HEK293 (cell line): ENCODE results near the gene FAM193B.

ENCODE experiments used
- CTCF ChIA-PET: fragments of 350-600 bp; formaldehyde crosslinking; extraction: SDS; loops from one replicate; lab custom pipeline; 2021; ENCODE audit warnings: antibody characterized with exemption; lab: Yijun Ruan, JAX
- POLR2A ChIA-PET: fragments of 300-600 bp; formaldehyde crosslinking; extraction: SDS; loops from one replicate; lab custom pipeline; 2020; ENCODE audit warnings: antibody characterized with exemption, inconsistent platforms; lab: Yijun Ruan, JAX
- H3K27ac ChIP-seq: fragments of 200-500 bp; sonication (Bioruptor generic); 2 replicates; pipeline ENCODE4 v1.5.1; 2014; ENCODE audit warnings: low read depth, low read length, control low read depth, inconsistent platforms; ENCODE audit errors: extremely low read depth
- H3K36me3 ChIP-seq, 2 experiments: fragments of 200-500 bp in 1 of 2; sonication (Bioruptor generic) in 1 of 2; 1 replicate in 1 of 2; 2 replicates in 1 of 2; pipeline ENCODE4 v1.5.1; 2014 to 2017; ENCODE audit warnings: inconsistent platforms in 2 of 2, low read length in 2 of 2; ENCODE audit not compliant: control insufficient read depth in 2 of 2, insufficient read depth in 1 of 2
- H3K4me1 ChIP-seq: fragments of 200-500 bp; sonication (Bioruptor generic); 2 replicates; pipeline ENCODE4 v1.5.1; 2014; ENCODE audit warnings: mild to moderate bottlenecking, low read length, inconsistent platforms; ENCODE audit not compliant: control insufficient read depth, insufficient read depth
- H3K4me3 ChIP-seq: 2 replicates; pipeline ENCODE4 v1.5.1; 2011; ENCODE audit warnings: low read depth, mild to moderate bottlenecking, control low read depth, low read length, moderate library complexity
- H3K9me3 ChIP-seq: fragments of 200-500 bp; sonication (Bioruptor generic); 2 replicates; pipeline ENCODE4 v1.5.1; 2014; ENCODE audit warnings: low read depth, low read length, inconsistent platforms; ENCODE audit not compliant: control insufficient read depth, insufficient read depth
- EGR2 ChIP-seq: fragments of 450-650 bp; formaldehyde crosslinking; IDR thresholded peaks from 2 replicates; pipeline ENCODE4 v1.5.1; 2016; ENCODE audit warnings: low read depth, missing biosample characterization, missing genetic modification characterization
- GLIS1 ChIP-seq: fragments of 450-650 bp; formaldehyde crosslinking; IDR thresholded peaks from 2 replicates; pipeline ENCODE4 v1.5.1; 2016; ENCODE audit warnings: missing biosample characterization, missing genetic modification characterization
- GLIS2 ChIP-seq: fragments of 450-650 bp; formaldehyde crosslinking; IDR thresholded peaks from 2 replicates; pipeline ENCODE4 v1.5.1; 2016; ENCODE audit warnings: missing biosample characterization, missing genetic modification characterization
- HOXC10 ChIP-seq: sonication (generic); formaldehyde crosslinking; IDR thresholded peaks from 2 replicates; pipeline ENCODE4 v1.8.1; 2023; ENCODE audit warnings: mild to moderate bottlenecking, missing genetic modification reagents
- KLF1 ChIP-seq: fragments of 450-650 bp; formaldehyde crosslinking; IDR thresholded peaks from 2 replicates; pipeline ENCODE4 v1.5.1; 2016; ENCODE audit warnings: missing biosample characterization, missing genetic modification characterization
- KLF8 ChIP-seq: fragments of 450-650 bp; formaldehyde crosslinking; IDR thresholded peaks from 2 replicates; pipeline ENCODE4 v1.5.1; 2016; ENCODE audit warnings: missing biosample characterization, missing genetic modification characterization
- KLF9 ChIP-seq: fragments of 450-650 bp; formaldehyde crosslinking; IDR thresholded peaks from 2 replicates; pipeline ENCODE4 v1.5.1; 2016; ENCODE audit warnings: missing biosample characterization, missing genetic modification characterization, low read depth
- ZBTB20 ChIP-seq: fragments of 450-650 bp; formaldehyde crosslinking; IDR thresholded peaks from 2 replicates; pipeline ENCODE4 v1.5.1; 2016; ENCODE audit warnings: missing biosample characterization, missing genetic modification characterization
- ZBTB8A ChIP-seq: fragments of 450-650 bp; formaldehyde crosslinking; IDR thresholded peaks from 2 replicates; pipeline ENCODE4 v1.5.1; 2016; ENCODE audit warnings: missing biosample characterization, missing genetic modification characterization
- ZFP69B ChIP-seq: fragments of 450-650 bp; formaldehyde crosslinking; IDR thresholded peaks from 2 replicates; pipeline ENCODE4 v1.5.1; 2016; ENCODE audit warnings: missing biosample characterization, missing genetic modification characterization
- ZNF138 ChIP-seq: fragments of 450-650 bp; formaldehyde crosslinking; IDR thresholded peaks from 2 replicates; pipeline ENCODE4 v1.5.1; 2016; ENCODE audit warnings: missing biosample characterization, missing genetic modification characterization, borderline replicate concordance
- ZNF2 ChIP-seq: fragments of 450-650 bp; formaldehyde crosslinking; IDR thresholded peaks from 2 replicates; pipeline ENCODE4 v1.5.1; 2016; ENCODE audit warnings: missing biosample characterization, missing genetic modification characterization
- ZNF23 ChIP-seq: fragments of 450-650 bp; formaldehyde crosslinking; IDR thresholded peaks from 2 replicates; pipeline ENCODE4 v1.5.1; 2016; ENCODE audit warnings: missing biosample characterization, missing genetic modification characterization, borderline replicate concordance
- ZNF274 ChIP-seq, 2 experiments: fragments of 200-500 bp in 1 of 2; fragments of 450-650 bp in 1 of 2; sonication (Bioruptor generic) in 1 of 2; formaldehyde crosslinking in 1 of 2; IDR thresholded peaks; 2 replicates each; pipeline versions ENCODE4 v1.5.1 to v1.6.1; 2014 to 2016; ENCODE audit warnings: borderline replicate concordance in 1 of 2, inconsistent platforms in 1 of 2, low read length in 1 of 2, missing biosample characterization in 1 of 2, missing genetic modification characterization in 1 of 2
- ZNF548 ChIP-seq: fragments of 450-650 bp; formaldehyde crosslinking; IDR thresholded peaks from 2 replicates; pipeline ENCODE4 v1.5.1; 2016; ENCODE audit warnings: missing biosample characterization, missing genetic modification characterization
- ZNF626 ChIP-seq: fragments of 450-650 bp; sonication (Bioruptor Pico); formaldehyde crosslinking; IDR thresholded peaks from 2 replicates; pipeline ENCODE4 v1.5.1; 2018; ENCODE audit warnings: missing biosample characterization, missing genetic modification characterization, inconsistent platforms
- ZNF677 ChIP-seq: fragments of 450-650 bp; IDR thresholded peaks from 2 replicates; pipeline ENCODE4 v1.5.0; 2018; ENCODE audit warnings: missing biosample characterization, mild to moderate bottlenecking, missing genetic modification characterization, moderate library complexity
- ZNF747 ChIP-seq: fragments of 450-650 bp; formaldehyde crosslinking; IDR thresholded peaks from 2 replicates; pipeline ENCODE4 v1.5.1; 2016; ENCODE audit warnings: missing biosample characterization, missing genetic modification characterization
- ZNF777 ChIP-seq: fragments of 450-650 bp; formaldehyde crosslinking; IDR thresholded peaks from 2 replicates; pipeline ENCODE4 v1.5.1; 2017; ENCODE audit warnings: missing biosample characterization, missing genetic modification characterization, borderline replicate concordance
- TF ChIP-seq, protein P1 (sequence below): fragments of 450-650 bp; IDR thresholded peaks from 2 replicates; pipeline ENCODE4 v1.5.1; 2018; ENCODE audit warnings: missing biosample characterization, missing genetic modification characterization
- TF ChIP-seq, protein P2 (sequence below): fragments of 450-650 bp; formaldehyde crosslinking; IDR thresholded peaks from 2 replicates; pipeline ENCODE4 v1.5.1; 2016; ENCODE audit warnings: missing biosample characterization, missing genetic modification characterization
- TF ChIP-seq, protein P3 (sequence below): fragments of 450-650 bp; formaldehyde crosslinking; IDR thresholded peaks from 2 replicates; pipeline ENCODE4 v1.5.1; 2016; ENCODE audit warnings: missing biosample characterization, missing genetic modification characterization
- TF ChIP-seq, protein P4 (sequence below): fragments of 450-650 bp; formaldehyde crosslinking; IDR thresholded peaks from 2 replicates; pipeline ENCODE4 v1.5.1; 2016; ENCODE audit warnings: missing biosample characterization, missing genetic modification characterization
- TF ChIP-seq, protein P5 (sequence below): fragments of 450-650 bp; formaldehyde crosslinking; conservative IDR thresholded peaks from 2 replicates; pipeline ENCODE4 v1.5.1; 2016; ENCODE audit warnings: low read depth, missing biosample characterization, missing genetic modification characterization

FAM193B gene

DNA sequence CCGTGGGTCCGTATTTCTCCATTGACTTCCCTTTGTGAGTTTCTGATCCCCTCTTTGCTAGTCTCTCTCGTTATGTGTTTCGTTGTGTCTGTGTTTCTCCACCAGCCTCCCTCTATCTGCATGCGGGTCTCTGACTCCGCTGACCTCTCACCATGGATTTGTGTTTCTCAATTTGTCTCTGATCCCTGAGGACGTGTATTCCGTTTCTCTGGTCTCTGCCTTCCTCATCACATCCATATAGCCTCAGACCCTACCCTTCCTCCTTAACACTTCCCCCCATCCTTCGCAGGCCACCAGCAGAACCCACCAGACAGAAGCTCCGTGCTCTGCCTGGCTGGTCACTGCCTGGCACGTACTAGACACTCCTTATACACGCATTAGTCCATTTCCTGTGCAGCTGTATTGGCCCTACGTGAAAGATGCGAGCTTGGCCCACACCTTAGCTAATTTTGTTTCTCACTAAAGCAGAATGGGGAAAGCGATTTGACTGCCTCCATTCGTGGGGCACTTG lies 46.2 kb upstream of the FAM193B start (continued):
- TF ChIP-seq, protein P1, sequence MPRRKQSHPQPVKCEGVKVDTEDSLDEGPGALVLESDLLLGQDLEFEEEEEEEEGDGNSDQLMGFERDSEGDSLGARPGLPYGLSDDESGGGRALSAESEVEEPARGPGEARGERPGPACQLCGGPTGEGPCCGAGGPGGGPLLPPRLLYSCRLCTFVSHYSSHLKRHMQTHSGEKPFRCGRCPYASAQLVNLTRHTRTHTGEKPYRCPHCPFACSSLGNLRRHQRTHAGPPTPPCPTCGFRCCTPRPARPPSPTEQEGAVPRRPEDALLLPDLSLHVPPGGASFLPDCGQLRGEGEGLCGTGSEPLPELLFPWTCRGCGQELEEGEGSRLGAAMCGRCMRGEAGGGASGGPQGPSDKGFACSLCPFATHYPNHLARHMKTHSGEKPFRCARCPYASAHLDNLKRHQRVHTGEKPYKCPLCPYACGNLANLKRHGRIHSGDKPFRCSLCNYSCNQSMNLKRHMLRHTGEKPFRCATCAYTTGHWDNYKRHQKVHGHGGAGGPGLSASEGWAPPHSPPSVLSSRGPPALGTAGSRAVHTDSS: no peak
- TF ChIP-seq GLIS1 (tag by site-specific recombination) (no peak), ZBTB20 (tag by site-specific recombination) (peak; percentile 11; the same call in 1 of the 2 replicates), KLF9 (peak; percentile 35; the same call in 1 of the 2 replicates), ZFP69B (tag by site-specific recombination) (no peak; the same call in 1 of the 2 replicates), ZNF548 (no peak), HOXC10 (CRISPR knock-in tag) (no peak)

DNA sequence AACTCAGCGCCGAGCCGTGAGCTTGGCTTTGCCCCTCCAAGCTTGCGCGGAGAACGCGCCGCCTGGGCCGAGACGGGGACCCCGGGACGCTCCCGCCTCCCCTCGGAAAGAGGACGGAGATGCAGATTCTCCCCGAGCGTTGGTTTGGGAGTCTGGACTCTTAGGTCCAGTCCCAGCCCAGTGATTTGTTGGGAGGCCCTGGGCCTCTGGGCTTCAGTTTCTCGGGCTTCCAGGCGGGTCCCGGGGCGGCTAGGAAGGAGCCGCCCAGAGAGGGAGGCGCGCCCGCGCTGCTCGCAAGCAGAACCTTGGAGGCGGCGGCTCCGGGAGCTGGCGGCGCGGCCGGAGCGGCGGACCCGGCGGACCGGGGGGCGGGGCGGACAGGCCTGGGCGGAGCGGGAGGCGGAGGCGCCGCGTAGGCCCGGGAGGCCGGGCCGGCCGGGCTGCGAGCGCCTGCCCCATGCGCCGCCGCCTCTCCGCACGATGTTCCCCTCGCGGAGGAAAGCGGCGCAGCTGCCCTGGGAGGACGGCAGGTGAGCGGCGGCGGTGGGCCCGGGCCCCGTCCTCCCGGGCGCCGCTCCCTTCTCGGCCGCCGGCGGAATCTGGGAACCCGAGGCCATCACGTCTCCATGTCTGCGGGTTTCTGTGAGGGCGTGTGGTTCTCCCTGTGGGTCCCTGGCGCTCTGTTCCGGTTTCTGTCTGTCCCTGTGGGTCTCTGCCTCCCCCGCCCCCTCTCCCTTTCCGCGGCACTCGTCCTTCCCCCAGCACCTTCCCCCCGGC lies 45.6 kb upstream of the FAM193B start, which contains the start of gene B4GALT7:
TSS of gene B4GALT7 (plus strand) at position 402 of the 777 bp plus-strand sequence. CDS start at position 481, 79 bp downstream.
- 0 out of 2 replicates have a peak, but pooled peaks cover 2% of the 10 kb centered on the region for H3K4me1 ChIP-seq
- H3K9me3 ChIP-seq: no peaks in the 10 kb centered on the region
- CTCF ChIA-PET: interaction anchor here (1.9 kb wide), 1 partner anchor 7 kb away, joined by 4 read pairs; no protein-coding TSS in a partner anchor
- peak within 1 kb of the TSS; percentile 67 for H3K4me3 ChIP-seq
- POLR2A ChIA-PET: interaction anchor here (0.7 to 2.3 kb wide), 7 partner anchors 8 to 604 kb away, joined by 3 to 6 read pairs (median 3); partner anchors contain the start of genes FAM193B, HNRNPAB and TMED9
- peaks cover 3 to 20% of the 10 kb centered on the region in 2 experiments; a peak in 1 of 3 replicates for H3K36me3 ChIP-seq
- peak within 1 kb of the TSS; percentile 74 for H3K27ac ChIP-seq
- TF ChIP-seq ZBTB8A (tag by site-specific recombination) (peak; percentile 91), ZNF677 (tag by site-specific recombination) (0 out of 2 replicates have a peak, but pooled peaks have one; percentile 42), EGR2 (tag by site-specific recombination) (no peak), ZFP69B (tag by site-specific recombination) (peak; percentile 83; the same call in 1 of the 2 replicates), KLF8 (tag by site-specific recombination) (peak; percentile 71), GLIS2 (peak; percentile 81), ZNF23 (tag by site-specific recombination) (no peak), HOXC10 (CRISPR knock-in tag) (no peak), ZNF274 (IDR thresholded peaks at IDR 0.05; ENCODE audit: low read length) (no peak), ZNF274 (tag by site-specific recombination; IDR thresholded peaks at IDR 0.05; ENCODE audit: borderline replicate concordance) (no peak), ZNF747 (tag by site-specific recombination) (no peak), ZNF138 (tag by site-specific recombination) (no peak), ZNF2 (tag by site-specific recombination) (peak; percentile 10; the same call in 1 of the 2 replicates), ZNF626 (tag by site-specific recombination) (no peak), ZNF777 (tag by site-specific recombination) (peak; percentile 65; the same call in 1 of the 2 replicates), KLF1 (tag by site-specific recombination) (peak; percentile 17; the same call in 1 of the 2 replicates)
- TF ChIP-seq, protein P2, sequence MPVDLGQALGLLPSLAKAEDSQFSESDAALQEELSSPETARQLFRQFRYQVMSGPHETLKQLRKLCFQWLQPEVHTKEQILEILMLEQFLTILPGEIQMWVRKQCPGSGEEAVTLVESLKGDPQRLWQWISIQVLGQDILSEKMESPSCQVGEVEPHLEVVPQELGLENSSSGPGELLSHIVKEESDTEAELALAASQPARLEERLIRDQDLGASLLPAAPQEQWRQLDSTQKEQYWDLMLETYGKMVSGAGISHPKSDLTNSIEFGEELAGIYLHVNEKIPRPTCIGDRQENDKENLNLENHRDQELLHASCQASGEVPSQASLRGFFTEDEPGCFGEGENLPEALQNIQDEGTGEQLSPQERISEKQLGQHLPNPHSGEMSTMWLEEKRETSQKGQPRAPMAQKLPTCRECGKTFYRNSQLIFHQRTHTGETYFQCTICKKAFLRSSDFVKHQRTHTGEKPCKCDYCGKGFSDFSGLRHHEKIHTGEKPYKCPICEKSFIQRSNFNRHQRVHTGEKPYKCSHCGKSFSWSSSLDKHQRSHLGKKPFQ (tag by site-specific recombination): no peak
- TF ChIP-seq, protein P3, sequence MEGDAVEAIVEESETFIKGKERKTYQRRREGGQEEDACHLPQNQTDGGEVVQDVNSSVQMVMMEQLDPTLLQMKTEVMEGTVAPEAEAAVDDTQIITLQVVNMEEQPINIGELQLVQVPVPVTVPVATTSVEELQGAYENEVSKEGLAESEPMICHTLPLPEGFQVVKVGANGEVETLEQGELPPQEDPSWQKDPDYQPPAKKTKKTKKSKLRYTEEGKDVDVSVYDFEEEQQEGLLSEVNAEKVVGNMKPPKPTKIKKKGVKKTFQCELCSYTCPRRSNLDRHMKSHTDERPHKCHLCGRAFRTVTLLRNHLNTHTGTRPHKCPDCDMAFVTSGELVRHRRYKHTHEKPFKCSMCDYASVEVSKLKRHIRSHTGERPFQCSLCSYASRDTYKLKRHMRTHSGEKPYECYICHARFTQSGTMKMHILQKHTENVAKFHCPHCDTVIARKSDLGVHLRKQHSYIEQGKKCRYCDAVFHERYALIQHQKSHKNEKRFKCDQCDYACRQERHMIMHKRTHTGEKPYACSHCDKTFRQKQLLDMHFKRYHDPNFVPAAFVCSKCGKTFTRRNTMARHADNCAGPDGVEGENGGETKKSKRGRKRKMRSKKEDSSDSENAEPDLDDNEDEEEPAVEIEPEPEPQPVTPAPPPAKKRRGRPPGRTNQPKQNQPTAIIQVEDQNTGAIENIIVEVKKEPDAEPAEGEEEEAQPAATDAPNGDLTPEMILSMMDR (tag by site-specific recombination): no peak
- TF ChIP-seq, protein P4, sequence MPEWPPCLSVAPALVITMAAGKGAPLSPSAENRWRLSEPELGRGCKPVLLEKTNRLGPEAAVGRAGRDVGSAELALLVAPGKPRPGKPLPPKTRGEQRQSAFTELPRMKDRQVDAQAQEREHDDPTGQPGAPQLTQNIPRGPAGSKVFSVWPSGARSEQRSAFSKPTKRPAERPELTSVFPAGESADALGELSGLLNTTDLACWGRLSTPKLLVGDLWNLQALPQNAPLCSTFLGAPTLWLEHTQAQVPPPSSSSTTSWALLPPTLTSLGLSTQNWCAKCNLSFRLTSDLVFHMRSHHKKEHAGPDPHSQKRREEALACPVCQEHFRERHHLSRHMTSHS (tag by site-specific recombination): no peak
- TF ChIP-seq, protein P5, sequence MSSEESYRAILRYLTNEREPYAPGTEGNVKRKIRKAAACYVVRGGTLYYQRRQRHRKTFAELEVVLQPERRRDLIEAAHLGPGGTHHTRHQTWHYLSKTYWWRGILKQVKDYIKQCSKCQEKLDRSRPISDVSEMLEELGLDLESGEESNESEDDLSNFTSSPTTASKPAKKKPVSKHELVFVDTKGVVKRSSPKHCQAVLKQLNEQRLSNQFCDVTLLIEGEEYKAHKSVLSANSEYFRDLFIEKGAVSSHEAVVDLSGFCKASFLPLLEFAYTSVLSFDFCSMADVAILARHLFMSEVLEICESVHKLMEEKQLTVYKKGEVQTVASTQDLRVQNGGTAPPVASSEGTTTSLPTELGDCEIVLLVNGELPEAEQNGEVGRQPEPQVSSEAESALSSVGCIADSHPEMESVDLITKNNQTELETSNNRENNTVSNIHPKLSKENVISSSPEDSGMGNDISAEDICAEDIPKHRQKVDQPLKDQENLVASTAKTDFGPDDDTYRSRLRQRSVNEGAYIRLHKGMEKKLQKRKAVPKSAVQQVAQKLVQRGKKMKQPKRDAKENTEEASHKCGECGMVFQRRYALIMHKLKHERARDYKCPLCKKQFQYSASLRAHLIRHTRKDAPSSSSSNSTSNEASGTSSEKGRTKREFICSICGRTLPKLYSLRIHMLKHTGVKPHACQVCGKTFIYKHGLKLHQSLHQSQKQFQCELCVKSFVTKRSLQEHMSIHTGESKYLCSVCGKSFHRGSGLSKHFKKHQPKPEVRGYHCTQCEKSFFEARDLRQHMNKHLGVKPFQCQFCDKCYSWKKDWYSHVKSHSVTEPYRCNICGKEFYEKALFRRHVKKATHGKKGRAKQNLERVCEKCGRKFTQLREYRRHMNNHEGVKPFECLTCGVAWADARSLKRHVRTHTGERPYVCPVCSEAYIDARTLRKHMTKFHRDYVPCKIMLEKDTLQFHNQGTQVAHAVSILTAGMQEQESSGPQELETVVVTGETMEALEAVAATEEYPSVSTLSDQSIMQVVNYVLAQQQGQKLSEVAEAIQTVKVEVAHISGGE (tag by site-specific recombination): peak; percentile 98
